ENCODE data around the gene GLA.
A peak's percentile ranks its signal among the peaks of the same experiment; 100 is the strongest.

The GLA gene

GRCh38 chrX:101365301-101365795 is 42.4 kb downstream of the GLA start:
- no peak for TF ChIP-seq CTCF (IDR thresholded peaks at IDR 0.05; ENCODE audit: control insufficient read depth, insufficient read depth, low read depth, low read length, missing control alignments)
- no peak overlapping the region for H3K4me3 ChIP-seq (ENCODE audit: control insufficient read depth, low read depth, low read length)
- DNase-seq (ENCODE audit: low read depth), result no peak

- no peak for DNase-seq (ENCODE audit: low read depth)
- no peak overlapping the region for H3K4me3 ChIP-seq (ENCODE audit: control insufficient read depth, low read depth, low read length)
- TF ChIP-seq CTCF (IDR thresholded peaks at IDR 0.05; ENCODE audit: control insufficient read depth, insufficient read depth, low read depth, low read length, missing control alignments), result no peak
Measured at GRCh38 chrX:101362757-101363156, 45.0 kb downstream of the GLA start.

- H3K4me3 ChIP-seq (ENCODE audit: control insufficient read depth, low read depth, low read length), result no peak overlapping the region
- no peak for DNase-seq (ENCODE audit: low read depth)
- TF ChIP-seq CTCF (IDR thresholded peaks at IDR 0.05; ENCODE audit: control insufficient read depth, insufficient read depth, low read depth, low read length, missing control alignments), result no peak
Measured at GRCh38 chrX:101362116-101362515, 45.6 kb downstream of the GLA start.

- no peak overlapping the region for H3K4me3 ChIP-seq (ENCODE audit: control insufficient read depth, low read depth, low read length)
- TF ChIP-seq CTCF (IDR thresholded peaks at IDR 0.05; ENCODE audit: control insufficient read depth, insufficient read depth, low read depth, low read length, missing control alignments), result no peak
- DNase-seq (ENCODE audit: low read depth), result no peak
Measured at GRCh38 chrX:101360390-101360789, 47.3 kb downstream of the GLA start.

GRCh38 chrX:101359966-101360365 is 47.8 kb downstream of the GLA start:
- TF ChIP-seq CTCF (IDR thresholded peaks at IDR 0.05; ENCODE audit: control insufficient read depth, insufficient read depth, low read depth, low read length, missing control alignments), result no peak
- no peak for DNase-seq (ENCODE audit: low read depth)
- H3K4me3 ChIP-seq (ENCODE audit: control insufficient read depth, low read depth, low read length), result no peak overlapping the region

GRCh38 chrX:101357166-101357795 is 50.4 kb downstream of the GLA start:
- no peak overlapping the region for H3K4me3 ChIP-seq (ENCODE audit: control insufficient read depth, low read depth, low read length)
- peak; percentile 29 for TF ChIP-seq CTCF (IDR thresholded peaks at IDR 0.05; ENCODE audit: control insufficient read depth, insufficient read depth, low read depth, low read length, missing control alignments)
- no peak for DNase-seq (ENCODE audit: low read depth)
